K562 (cell line): ENCODE results near the gene TYRP1. TPM values are rescaled to one million over a fixed set of nuclear protein-coding genes. Genes with fewer than 3 reads are reported as not detected.

ENCODE experiments used
- ATAC-seq: fragments of 200-7000 bp; cut with Tn5 transposase; 3 replicates; pipeline ENCODE4 v1.9.1; 2020; ENCODE audit warnings: moderate library complexity
- BruUV-seq: library from RNA; stranded (reverse); fragments of 400-500 nt; replicated peaks from 2 replicates; lab custom pipeline; 2021; lab: Mats Ljungman, UMichigan
- CTCF ChIA-PET: fragments of 300-600 bp; formaldehyde crosslinking; extraction: SDS; loops from one replicate; lab custom pipeline; 2021; ENCODE audit warnings: low intra/inter-chr PET ratio; lab: Yijun Ruan, JAX
- POLR2A ChIA-PET: fragments of 300-600, 350-650 bp; sonication (Branson Sonifier 250); formaldehyde crosslinking; extraction: SDS; loops from one replicate; lab custom pipeline; 2021; ENCODE audit warnings: antibody characterized with exemption, inconsistent platforms; lab: Yijun Ruan, JAX
- DNase-seq, 4 experiments: peaks; one replicate each; pipeline versions ENCODE4 v3.0.0 to v3.0.0-alpha.2; 2011 to 2018; ENCODE audit warnings: low spot score in 3 of 4, mixed read lengths in 3 of 4; ENCODE audit errors: extremely low read depth in 1 of 4
- FAIRE-seq: peaks from 2 replicates; lab custom pipeline; 2011; peaks lifted over from hg19 to GRCh38; lab: Jason Lieb, UNC
- H2AFZ ChIP-seq: 2 replicates; pipeline ENCODE4 v1.6.0; 2011; ENCODE audit warnings: low read depth, low read length, control low read depth, inconsistent platforms
- H3K27ac ChIP-seq: fragments of 200-600 bp; 3 replicates; pipeline ENCODE4 v1.8.0; 2011; ENCODE audit warnings: low read depth, mild to moderate bottlenecking, control low read depth, inconsistent platforms, low read length, moderate library complexity, mixed read lengths; ENCODE audit errors: extremely low read depth
- H3K27me3 ChIP-seq, 2 experiments: fragments of 300-600 bp in 1 of 2; 2 replicates in 1 of 2; 3 replicates in 1 of 2; pipeline versions ENCODE4 v1.6.0 to v1.8.0; 2011; ENCODE audit warnings: inconsistent platforms in 2 of 2, low read length in 2 of 2, mild to moderate bottlenecking in 1 of 2, mixed read lengths in 1 of 2, moderate library complexity in 1 of 2; ENCODE audit not compliant: control insufficient read depth in 2 of 2, insufficient read depth in 2 of 2
- H3K36me3 ChIP-seq: fragments of 300-600 bp; 3 replicates; pipeline ENCODE4 v1.8.0; 2011; ENCODE audit warnings: mild to moderate bottlenecking, low read length, inconsistent platforms; ENCODE audit not compliant: control insufficient read depth, insufficient read depth
- H3K4me1 ChIP-seq, 2 experiments: fragments of 200-600 bp in 1 of 2; replicated peaks in 1 of 2; 2 replicates in 1 of 2; 3 replicates in 1 of 2; pipeline versions ENCODE4 v1.5.1 to v1.8.0; 2011; ENCODE audit warnings: inconsistent platforms in 2 of 2, low read length in 2 of 2, mild to moderate bottlenecking in 1 of 2, mixed read lengths in 1 of 2, moderate library complexity in 1 of 2; ENCODE audit not compliant: control insufficient read depth in 2 of 2, insufficient read depth in 2 of 2
- H3K4me2 ChIP-seq: 2 replicates; pipeline ENCODE4 v1.6.1; 2011; ENCODE audit warnings: low read length, control low read depth, inconsistent platforms, mixed read lengths; ENCODE audit not compliant: insufficient read depth
- H3K4me3 ChIP-seq: fragments of 200-600 bp; sonication (generic), shearing (Covaris generic); 2 replicates; pipeline ENCODE4 v1.5.1; 2016; ENCODE audit warnings: control low read depth, inconsistent platforms
- H3K79me2 ChIP-seq: fragments of 200-600 bp; 3 replicates; pipeline ENCODE4 v1.8.0; 2011; ENCODE audit warnings: low read length, inconsistent platforms; ENCODE audit not compliant: control insufficient read depth, insufficient read depth
- H3K9ac ChIP-seq, 2 experiments: 2 replicates each; pipeline versions ENCODE4 v1.6.0 to v1.6.1; 2011; ENCODE audit warnings: low read depth in 2 of 2, low read length in 2 of 2, control low read depth in 1 of 2, inconsistent platforms in 1 of 2, mild to moderate bottlenecking in 1 of 2, mixed read lengths in 1 of 2; ENCODE audit not compliant: insufficient read depth in 1 of 2
- H3K9me1 ChIP-seq: one replicate; pipeline ENCODE4 v1.6.0; 2011; ENCODE audit warnings: inconsistent platforms, mild to moderate bottlenecking, low read length, moderate library complexity; ENCODE audit not compliant: control insufficient read depth, insufficient read depth
- H3K9me3 ChIP-seq: replicated peaks from 2 replicates; pipeline ENCODE4 v1.5.1; 2011; ENCODE audit warnings: low read depth, low read length, inconsistent platforms; ENCODE audit not compliant: control insufficient read depth, insufficient read depth
- H4K20me1 ChIP-seq: replicated peaks from 2 replicates; pipeline ENCODE4 v1.6.1; 2011; ENCODE audit warnings: low read length, inconsistent platforms, mixed read lengths; ENCODE audit not compliant: control insufficient read depth, insufficient read depth
- HOXB6 ChIP-seq: fragments of 250-450 bp; sonication (Bioruptor Pico); IDR thresholded peaks from 2 replicates; pipeline ENCODE4 v1.5.1; 2022; ENCODE audit warnings: mild to moderate bottlenecking, borderline replicate concordance
- MAZ ChIP-seq, 2 experiments: fragments of 450-650 bp in 1 of 2; sonication (generic) in 1 of 2; formaldehyde crosslinking; IDR thresholded peaks in 1 of 2; conservative IDR thresholded peaks in 1 of 2; 2 replicates each; pipeline versions ENCODE4 v1.4.0 to v1.5.0; 2020; ENCODE audit warnings: mild to moderate bottlenecking in 1 of 2, missing genetic modification reagents in 1 of 2
- RAD21 ChIP-seq, 2 experiments: fragments of 250-450 bp in 1 of 2; fragments of 450-650 bp in 1 of 2; sonication (Bioruptor Pico) in 1 of 2; formaldehyde crosslinking in 1 of 2; IDR thresholded peaks in 1 of 2; conservative IDR thresholded peaks in 1 of 2; 2 replicates each; pipeline versions ENCODE4 v1.4.0 to v1.8.0; 2020 to 2022; ENCODE audit warnings: mild to moderate bottlenecking in 2 of 2, moderate library complexity in 1 of 2
- ZEB2 ChIP-seq: fragments of 450-650 bp; IDR thresholded peaks from 2 replicates; pipeline ENCODE4 v1.6.1; 2016
- ZNF354B ChIP-seq: fragments of 250-450 bp; sonication (Bioruptor Pico); IDR thresholded peaks from 2 replicates; pipeline ENCODE4 v1.4.0; 2020
- WGBS: fragments of 100-300 bp; shearing (Covaris generic); methylation state at CpG from one replicate; pipeline ENCODE4 v1.1.6; 2016; ENCODE audit warnings: low coverage, mixed read lengths; ENCODE audit not compliant: insufficient coverage; ENCODE audit errors: missing lambda C conversion rate; 5-methylcytosine and 5-hydroxymethylcytosine counted together
- in situ Hi-C: fragments of 300-500 bp; cut with MboI; formaldehyde crosslinking; loops from 4 replicates; pipeline ENCODE4 v1.15.0; 2018; ENCODE audit warnings: inconsistent platforms, mixed read lengths
- intact Hi-C: fragments of 100-400 bp; cut with micrococcal nuclease; formaldehyde crosslinking; loops from 2 replicates; pipeline ENCODE4 v1.14.2; 2022
- polyA plus RNA-seq, 8 experiments: library from polyadenylated mRNA; depleted of rRNA in 4 of 8; stranded (reverse) in 5 of 8; unstranded in 3 of 8; fragments of >200 nt; fragmentation: Nextera tagmentation in 2 of 8; fragmentation: Illumina TruSeq in 1 of 8; extraction: Ambion mirVana in 2 of 8; extraction: Trizol in 1 of 8; gene quantifications; 2 replicates each; pipeline versions ENCODE4 v1.2.1 to v1.2.3, GENCODE V29; 2011 to 2014; ENCODE audit warnings: inconsistent platforms in 1 of 8, missing spikeins in 1 of 8
- total RNA-seq, 7 experiments: library from RNA; depleted of rRNA in 6 of 7; stranded (reverse); fragments of >200 nt in 6 of 7; fragmentation: Illumina TruSeq in 2 of 7; extraction: Trizol in 2 of 7; gene quantifications; 2 replicates each; pipeline versions ENCODE4 v1.2.1 to v1.2.3, GENCODE V29; 2011 to 2021; ENCODE audit warnings: low replicate concordance in 1 of 7
- TF ChIP-seq, protein P1 (sequence below), 2 experiments: fragments of 450-650 bp; IDR thresholded peaks; 2 replicates each; pipeline ENCODE4 v1.6.1; 2016

TYRP1 gene
- total and polyA plus RNA-seq, 9 of the 15 experiments (the other 6 are each of a cell fraction or from before 2014, with no cell fraction given), result not detected

- 0% methylated on average over 2 of the region's 2 CpGs for WGBS
- H3K4me1 ChIP-seq, result no peaks in the 10 kb centered on the region
- intact Hi-C loops, result loop anchor here (5.0 kb wide), 1 partner anchor 95 kb away; no protein-coding TSS in a partner anchor
- no peak for TF ChIP-seq MAZ (CRISPR knock-in tag; conservative IDR thresholded peaks at IDR 0.05 in 1 of 2, IDR thresholded peaks at IDR 0.05 in 1 of 2)
- H3K9me3 ChIP-seq, result no peaks in the 10 kb centered on the region
- no peaks in the 10 kb centered on the region for H3K36me3 ChIP-seq
- H3K79me2 ChIP-seq, result no peaks in the 10 kb centered on the region
- H2AFZ ChIP-seq, result no peak overlapping the region
- no peak for ATAC-seq
- POLR2A ChIA-PET, result no interaction called here
- H3K27me3 ChIP-seq, result no peaks in the 10 kb centered on the region
- CTCF ChIA-PET, result no interaction called here
- no TSS peak for BruUV-seq
- no peak overlapping the region for H3K27ac ChIP-seq
- DNase-seq, result no peak
- no peak overlapping the region for H3K4me2 ChIP-seq
- no peak overlapping the region for H3K4me3 ChIP-seq
- no peaks in the 10 kb centered on the region for H3K9me1 ChIP-seq
- in situ Hi-C loops, result no loop called here
- no peak overlapping the region for H3K9ac ChIP-seq
- no peaks in the 10 kb centered on the region for H4K20me1 ChIP-seq
- no peak for FAIRE-seq
Measured at GRCh38 chr9:12722131-12722530, 28.9 kb downstream of the TYRP1 start.

GRCh38 chr9:12723409-12724028 is 30.3 kb downstream of the TYRP1 start:
- no peak for ATAC-seq
- in situ Hi-C loops (no loop called here), intact Hi-C loops (loop anchor here (5.0 kb wide), 1 partner anchor 94 kb away; no protein-coding TSS in a partner anchor)
- Histone ChIP-seq H3K27ac (no peak overlapping the region), H3K36me3 (no peaks in the 10 kb centered on the region), H3K4me3 (no peak overlapping the region), H3K79me2 (no peaks in the 10 kb centered on the region), H4K20me1 (no peaks in the 10 kb centered on the region), H3K4me1 (no peaks in the 10 kb centered on the region), H2AFZ (no peak overlapping the region), H3K9me3 (no peaks in the 10 kb centered on the region), H3K9ac (no peak overlapping the region), H3K9me1 (no peaks in the 10 kb centered on the region), H3K4me2 (no peak overlapping the region), H3K27me3 (no peaks in the 10 kb centered on the region)
- no peak for DNase-seq
- no TSS peak for BruUV-seq
- FAIRE-seq, result no peak
- POLR2A ChIA-PET, result no interaction called here
- 2% methylated on average over 5 of the region's 5 CpGs for WGBS
- TF ChIP-seq ZNF354B (CRISPR knock-in tag), result no peak
- TF ChIP-seq HOXB6 (CRISPR knock-in tag), result no peak
- TF ChIP-seq RAD21 (CRISPR knock-in tag; conservative IDR thresholded peaks at IDR 0.05 in 1 of 2, IDR thresholded peaks at IDR 0.05 in 1 of 2), result peak; percentile 27 to 52; a peak in 3 of 4 replicates
- TF ChIP-seq, protein P1, sequence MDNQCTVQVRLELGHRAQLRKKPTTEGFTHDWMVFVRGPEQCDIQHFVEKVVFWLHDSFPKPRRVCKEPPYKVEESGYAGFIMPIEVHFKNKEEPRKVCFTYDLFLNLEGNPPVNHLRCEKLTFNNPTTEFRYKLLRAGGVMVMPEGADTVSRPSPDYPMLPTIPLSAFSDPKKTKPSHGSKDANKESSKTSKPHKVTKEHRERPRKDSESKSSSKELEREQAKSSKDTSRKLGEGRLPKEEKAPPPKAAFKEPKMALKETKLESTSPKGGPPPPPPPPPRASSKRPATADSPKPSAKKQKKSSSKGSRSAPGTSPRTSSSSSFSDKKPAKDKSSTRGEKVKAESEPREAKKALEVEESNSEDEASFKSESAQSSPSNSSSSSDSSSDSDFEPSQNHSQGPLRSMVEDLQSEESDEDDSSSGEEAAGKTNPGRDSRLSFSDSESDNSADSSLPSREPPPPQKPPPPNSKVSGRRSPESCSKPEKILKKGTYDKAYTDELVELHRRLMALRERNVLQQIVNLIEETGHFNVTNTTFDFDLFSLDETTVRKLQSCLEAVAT (IDR thresholded peaks at IDR 0.05), result no peak
- no peak for TF ChIP-seq ZEB2
- CTCF ChIA-PET, result interaction anchor here (1.1 to 2.0 kb wide), 2 partner anchors 97 to 161 kb away, joined by 3 to 9 read pairs; no protein-coding TSS in a partner anchor
